Endothelial cell of umbilical vein (primary cell): ENCODE results near the gene TEX48. TPM values are rescaled to one million over a fixed set of nuclear protein-coding genes. Genes with fewer than 3 reads are reported as not detected.

Experiments used
- BruUV-seq: library from RNA; stranded (reverse); fragments of 400-500 nt; replicated peaks from 2 replicates; lab custom pipeline; 2021; lab: Mats Ljungman, UMichigan
- CTCF ChIA-PET: fragments of 300-600, 350-600 bp; sonication (Branson Sonifier 250); formaldehyde crosslinking; loops from one replicate; lab custom pipeline; 2021; ENCODE audit warnings: antibody characterized with exemption, inconsistent platforms; lab: Charles Lee
- POLR2A ChIA-PET: fragments of 300-600, 350-600 bp; sonication (Branson Sonifier 250); formaldehyde crosslinking; loops from one replicate; lab custom pipeline; 2021; ENCODE audit warnings: antibody characterized with exemption, inconsistent platforms; lab: Charles Lee
- DNase-seq: peaks from one replicate; pipeline ENCODE4 v3.0.0-alpha.2; 2011; ENCODE audit warnings: low read depth, low spot score
- FAIRE-seq: peaks from 2 replicates; lab custom pipeline; 2011; peaks lifted over from hg19 to GRCh38; lab: Jason Lieb, UNC
- H2AFZ ChIP-seq: 2 replicates; pipeline ENCODE4 v1.6.0; 2012; ENCODE audit warnings: low read depth, low read length, control low read depth, inconsistent platforms
- H3K27ac ChIP-seq: 2 replicates; pipeline ENCODE4 v1.5.1; 2011; ENCODE audit warnings: low read depth, mild to moderate bottlenecking, control low read depth, low read length, moderate library complexity; ENCODE audit not compliant: insufficient read depth
- H3K27me3 ChIP-seq, 2 experiments: 2 replicates each; pipeline versions ENCODE4 v1.6.0 to v1.6.1; 2011; ENCODE audit warnings: low read length in 2 of 2, mixed read lengths in 1 of 2; ENCODE audit not compliant: control insufficient read depth in 2 of 2, insufficient read depth in 2 of 2
- H3K36me3 ChIP-seq, 2 experiments: 2 replicates in 1 of 2; 3 replicates in 1 of 2; pipeline ENCODE4 v1.5.1; 2011; ENCODE audit warnings: low read length in 2 of 2, mild to moderate bottlenecking in 1 of 2, moderate library complexity in 1 of 2; ENCODE audit not compliant: control insufficient read depth in 2 of 2, insufficient read depth in 2 of 2; ENCODE audit errors: extremely low read depth in 1 of 2
- H3K4me1 ChIP-seq: 3 replicates; pipeline ENCODE4 v1.5.1; 2011; ENCODE audit warnings: mild to moderate bottlenecking, low read length; ENCODE audit not compliant: control insufficient read depth, insufficient read depth; ENCODE audit errors: extremely low read depth
- H3K4me2 ChIP-seq: 2 replicates; pipeline ENCODE4 v1.6.1; 2011; ENCODE audit warnings: low read length, control low read depth, mixed read lengths; ENCODE audit not compliant: insufficient read depth
- H3K4me3 ChIP-seq, 3 experiments: fragments of 200-600 bp in 1 of 3; sonication (generic), shearing (Covaris generic) in 1 of 3; replicated peaks in 1 of 3; 2 replicates each; pipeline ENCODE4 v1.5.1; 2011 to 2016; ENCODE audit warnings: control low read depth in 3 of 3, low read length in 3 of 3, mild to moderate bottlenecking in 2 of 3, inconsistent platforms in 1 of 3, low read depth in 1 of 3, moderate library complexity in 1 of 3; ENCODE audit not compliant: insufficient read depth in 1 of 3
- H3K79me2 ChIP-seq: 2 replicates; pipeline ENCODE4 v1.6.0; 2012; ENCODE audit warnings: low read length, inconsistent platforms; ENCODE audit not compliant: control insufficient read depth, insufficient read depth
- H3K9ac ChIP-seq: replicated peaks from 2 replicates; pipeline ENCODE3; 2011; ENCODE audit warnings: low read length, control low read depth; ENCODE audit not compliant: insufficient read depth; ENCODE audit errors: extremely low read depth
- H3K9me1 ChIP-seq: replicated peaks from 3 replicates; pipeline ENCODE4 v1.6.0; 2011; ENCODE audit warnings: mild to moderate bottlenecking, low read length; ENCODE audit not compliant: control insufficient read depth, insufficient read depth; ENCODE audit errors: extremely low read depth
- H3K9me3 ChIP-seq: replicated peaks from 2 replicates; pipeline ENCODE4 v1.5.1; 2012; ENCODE audit warnings: low read length, inconsistent platforms; ENCODE audit not compliant: control insufficient read depth, insufficient read depth
- H4K20me1 ChIP-seq: replicated peaks from 2 replicates; pipeline ENCODE3; 2011; ENCODE audit warnings: mild to moderate bottlenecking, low read length; ENCODE audit not compliant: control insufficient read depth, insufficient read depth; ENCODE audit errors: extremely low read depth
- EZH2 ChIP-seq: IDR thresholded peaks from 2 replicates; pipeline ENCODE4 v1.6.1; 2012; ENCODE audit warnings: borderline replicate concordance, low read depth, mild to moderate bottlenecking, moderate library complexity, low read length, inconsistent platforms; ENCODE audit not compliant: severe bottlenecking
- FOS ChIP-seq: IDR thresholded peaks from 2 replicates; pipeline ENCODE4 v1.6.1; 2011; ENCODE audit warnings: mild to moderate bottlenecking, low read length, moderate library complexity, borderline replicate concordance; ENCODE audit not compliant: insufficient read depth
- GATA2 ChIP-seq: IDR thresholded peaks from 2 replicates; pipeline ENCODE4 v1.7.0; 2011; ENCODE audit warnings: low read depth, mild to moderate bottlenecking, moderate library complexity, mixed read lengths, low read length; ENCODE audit not compliant: insufficient read length, insufficient read depth
- JUN ChIP-seq: IDR thresholded peaks from 2 replicates; pipeline ENCODE4 v1.6.1; 2011; ENCODE audit warnings: borderline replicate concordance, low read depth; ENCODE audit not compliant: insufficient read length, insufficient read depth
- MYC ChIP-seq: IDR thresholded peaks from one replicate; pipeline ENCODE4 v1.6.1; 2011; ENCODE audit warnings: mild to moderate bottlenecking, low read depth, low read length
- POLR2A ChIP-seq: IDR thresholded peaks from 2 replicates; pipeline ENCODE4 v1.6.1; 2012; ENCODE audit warnings: low read depth, mild to moderate bottlenecking, control low read depth, low read length
- POLR2AphosphoS5 ChIP-seq: IDR thresholded peaks from 2 replicates; pipeline ENCODE4 v1.6.1; 2012; ENCODE audit warnings: low read depth, mild to moderate bottlenecking, control low read depth, low read length, moderate library complexity; ENCODE audit not compliant: insufficient read depth
- dilution Hi-C: fragments of 300-500 bp; cut with MboI; formaldehyde crosslinking; loops from one replicate; pipeline ENCODE4 v1.15.0; 2019; ENCODE audit warnings: low sequenced_read_pairs; ENCODE audit not compliant: extremely low pct_ligation_motif_present
- intact Hi-C: fragments of 100-400 bp; cut with micrococcal nuclease; formaldehyde crosslinking; loops from one replicate; pipeline ENCODE4 v1.10.0; 2022
- polyA plus RNA-seq, 4 experiments: library from polyadenylated mRNA; depleted of rRNA in 3 of 4; stranded (reverse) in 3 of 4; unstranded in 1 of 4; fragments of >200 nt; gene quantifications; 2 replicates each; pipeline versions ENCODE4 v1.2.1 to v1.2.3, GENCODE V29; 2011 to 2012; ENCODE audit warnings: missing spikeins in 1 of 4
- total RNA-seq: library from RNA; stranded (reverse); gene quantifications from 2 replicates; pipeline ENCODE4 v1.2.3, GENCODE V29; 2021
- TF ChIP-seq, protein P1 (sequence below): IDR thresholded peaks from 2 replicates; pipeline ENCODE4 v1.6.1; 2011; ENCODE audit not compliant: insufficient read depth, insufficient read length
- TF ChIP-seq, protein P2 (sequence below), 2 donors: IDR thresholded peaks; 1 replicate in 1 of 2; 2 replicates in 1 of 2; pipeline ENCODE4 v1.5.1; 2011; ENCODE audit warnings: low read length in 2 of 2, mild to moderate bottlenecking in 2 of 2, moderate library complexity in 2 of 2, control low read depth in 1 of 2, inconsistent platforms in 1 of 2, low read depth in 1 of 2; ENCODE audit not compliant: insufficient read depth in 1 of 2; ENCODE audit errors: extremely low read depth in 1 of 2

TEX48 gene
- total and polyA plus RNA-seq, 2 donors (not counting 3 experiments of a cell fraction or from before 2014, with no cell fraction given), result not detected

DNA sequence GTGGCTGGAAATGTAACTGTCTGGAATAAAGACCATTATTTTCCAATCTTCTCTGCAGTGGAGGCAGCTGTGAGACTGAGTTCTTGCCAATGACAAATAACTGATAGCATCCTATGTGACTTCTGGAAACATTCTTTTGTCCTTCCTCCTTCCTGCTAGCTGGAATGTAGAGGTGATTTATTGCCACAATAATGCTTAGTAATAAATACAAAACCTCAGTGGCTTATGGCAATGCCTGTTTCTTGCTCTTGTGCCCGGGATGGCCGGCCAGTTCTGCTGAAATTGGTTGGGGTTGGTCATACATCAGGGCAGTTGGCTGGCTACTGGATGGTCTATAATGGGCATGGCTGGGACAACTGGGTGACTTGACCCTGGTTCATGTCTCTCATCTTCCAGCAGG is 12.2 kb upstream of the TEX48 start:
- no peaks in the 10 kb centered on the region for H3K9me3 ChIP-seq
- no peak for TF ChIP-seq EZH2
- no peak for TF ChIP-seq MYC
- TF ChIP-seq JUN, result no peak
- TF ChIP-seq, protein P1, sequence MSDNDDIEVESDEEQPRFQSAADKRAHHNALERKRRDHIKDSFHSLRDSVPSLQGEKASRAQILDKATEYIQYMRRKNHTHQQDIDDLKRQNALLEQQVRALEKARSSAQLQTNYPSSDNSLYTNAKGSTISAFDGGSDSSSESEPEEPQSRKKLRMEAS, result no peak
- TF ChIP-seq FOS, result no peak
- no peak for TF ChIP-seq POLR2A
- no peak for TF ChIP-seq GATA2
- TF ChIP-seq POLR2AphosphoS5, result no peak
- TF ChIP-seq, protein P2, sequence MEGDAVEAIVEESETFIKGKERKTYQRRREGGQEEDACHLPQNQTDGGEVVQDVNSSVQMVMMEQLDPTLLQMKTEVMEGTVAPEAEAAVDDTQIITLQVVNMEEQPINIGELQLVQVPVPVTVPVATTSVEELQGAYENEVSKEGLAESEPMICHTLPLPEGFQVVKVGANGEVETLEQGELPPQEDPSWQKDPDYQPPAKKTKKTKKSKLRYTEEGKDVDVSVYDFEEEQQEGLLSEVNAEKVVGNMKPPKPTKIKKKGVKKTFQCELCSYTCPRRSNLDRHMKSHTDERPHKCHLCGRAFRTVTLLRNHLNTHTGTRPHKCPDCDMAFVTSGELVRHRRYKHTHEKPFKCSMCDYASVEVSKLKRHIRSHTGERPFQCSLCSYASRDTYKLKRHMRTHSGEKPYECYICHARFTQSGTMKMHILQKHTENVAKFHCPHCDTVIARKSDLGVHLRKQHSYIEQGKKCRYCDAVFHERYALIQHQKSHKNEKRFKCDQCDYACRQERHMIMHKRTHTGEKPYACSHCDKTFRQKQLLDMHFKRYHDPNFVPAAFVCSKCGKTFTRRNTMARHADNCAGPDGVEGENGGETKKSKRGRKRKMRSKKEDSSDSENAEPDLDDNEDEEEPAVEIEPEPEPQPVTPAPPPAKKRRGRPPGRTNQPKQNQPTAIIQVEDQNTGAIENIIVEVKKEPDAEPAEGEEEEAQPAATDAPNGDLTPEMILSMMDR (IDR thresholded peaks at IDR 0.05; ENCODE audit: extremely low read depth in 1 of 2, insufficient read depth in 1 of 2, low read depth in 1 of 2, low read length in 2 of 2), result no peak
- FAIRE-seq, result no peak
- no peak overlapping the region for H3K4me2 ChIP-seq
- H3K27ac ChIP-seq, result no peak overlapping the region
- H3K9ac ChIP-seq, result no peak overlapping the region
- H3K9me1 ChIP-seq, result no peaks in the 10 kb centered on the region
- H3K36me3 ChIP-seq, result no peaks in the 10 kb centered on the region
- dilution Hi-C loops (no loop called here), intact Hi-C loops (no loop called here)
- no TSS peak for BruUV-seq
- no peaks in the 10 kb centered on the region for H3K79me2 ChIP-seq
- no peak overlapping the region for H2AFZ ChIP-seq
- H3K4me3 ChIP-seq, result no peak overlapping the region
- no peaks in the 10 kb centered on the region for H4K20me1 ChIP-seq
- POLR2A ChIA-PET, result no interaction called here
- no peaks in the 10 kb centered on the region for H3K27me3 ChIP-seq
- peaks cover 8% of the 10 kb centered on the region for H3K4me1 ChIP-seq
- no peak for DNase-seq
- CTCF ChIA-PET, result interaction anchor here (1.0 to 1.7 kb wide), 3 partner anchors 13 to 220 kb away, joined by 3 to 9 read pairs (median 4); no protein-coding TSS in a partner anchor
